Activated CD8-positive, alpha-beta memory T cell treated with anti-CD3 and anti-CD28 coated beads, Interleukin-2, amount 50 U/mL, for 1 hour (primary cell): ENCODE results near the gene CCDC187.

ENCODE experiments used
- DNase-seq: peaks from one replicate; pipeline ENCODE4 v3.0.0-alpha.2; 2020; ENCODE audit errors: extremely low read depth

The CCDC187 gene

DNA sequence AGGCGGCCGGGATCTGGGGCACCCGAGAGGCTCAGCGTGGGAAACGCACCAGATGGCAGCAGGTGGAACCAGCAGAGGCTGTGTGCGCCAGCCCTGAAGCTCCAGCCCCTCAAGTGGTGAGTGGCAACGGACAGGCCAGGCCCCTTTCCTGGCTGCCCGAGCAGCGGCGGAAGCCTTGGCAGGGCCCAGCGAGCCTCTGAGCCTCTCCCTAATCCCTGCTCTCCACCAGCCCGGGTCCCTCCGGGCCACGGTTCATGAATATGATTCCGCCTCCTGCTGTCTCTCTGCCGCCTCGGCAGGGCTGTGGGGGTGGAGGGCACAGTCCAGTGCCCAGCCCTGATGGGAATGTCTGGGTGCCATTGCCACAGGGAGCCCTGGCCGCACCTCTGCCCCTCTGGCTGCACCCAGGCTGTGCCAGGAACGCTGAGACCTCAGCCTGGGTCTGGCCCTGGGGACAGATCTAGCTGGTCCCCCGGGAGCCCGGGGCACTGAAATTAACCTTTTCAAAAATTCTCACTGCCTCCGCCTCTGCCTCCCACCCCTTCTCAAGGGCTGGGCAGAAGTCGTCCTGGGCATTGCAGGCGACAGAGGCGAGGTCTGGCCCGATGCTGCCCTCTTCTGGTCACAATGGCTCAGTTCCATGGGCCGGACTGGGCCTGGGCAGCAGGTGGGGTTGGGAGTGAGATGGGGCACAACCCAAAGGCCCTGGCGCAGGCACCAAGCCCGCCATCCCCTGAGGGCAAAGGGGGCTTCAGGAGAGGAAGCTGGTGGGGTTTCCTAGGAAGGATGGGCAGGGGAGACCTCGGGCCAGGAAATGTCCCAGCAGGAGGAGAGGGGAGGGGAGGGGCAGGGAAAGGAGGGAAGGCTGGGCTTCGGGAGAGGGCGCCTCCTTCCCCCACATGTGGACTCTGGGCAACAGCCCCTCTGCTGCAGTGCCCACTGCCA lies 20.3 kb downstream of the CCDC187 start:
- no peak for DNase-seq

DNA sequence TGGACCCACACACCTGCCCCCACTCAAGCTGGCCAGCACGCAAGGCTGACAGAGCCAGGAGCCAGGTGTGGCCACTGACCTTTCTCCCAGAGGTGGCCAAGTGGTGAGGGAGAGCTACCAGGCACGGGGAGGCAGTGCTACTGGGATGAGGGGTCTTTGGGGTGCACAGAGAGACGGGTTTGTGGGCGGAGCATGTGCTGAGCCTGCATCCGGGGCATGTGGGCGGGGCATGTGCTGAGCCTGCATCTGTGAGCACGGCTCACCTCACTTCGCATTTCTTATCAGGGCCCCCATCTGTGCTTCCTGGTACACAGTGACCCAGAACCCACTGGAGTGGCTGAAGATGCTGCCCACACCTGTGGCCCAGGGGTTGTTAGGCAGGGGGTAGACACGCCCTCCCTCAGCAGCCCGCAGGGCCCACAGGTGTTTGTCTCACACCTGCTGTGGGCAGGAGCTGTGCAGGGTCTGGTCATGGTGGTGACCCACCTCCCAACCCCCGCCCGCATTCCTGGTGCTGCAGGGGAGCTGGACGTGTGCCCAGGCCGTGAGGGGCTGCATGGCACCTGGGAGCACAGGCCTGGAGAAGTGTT lies 21.5 kb downstream of the CCDC187 start:
- DNase-seq = no peak

DNA sequence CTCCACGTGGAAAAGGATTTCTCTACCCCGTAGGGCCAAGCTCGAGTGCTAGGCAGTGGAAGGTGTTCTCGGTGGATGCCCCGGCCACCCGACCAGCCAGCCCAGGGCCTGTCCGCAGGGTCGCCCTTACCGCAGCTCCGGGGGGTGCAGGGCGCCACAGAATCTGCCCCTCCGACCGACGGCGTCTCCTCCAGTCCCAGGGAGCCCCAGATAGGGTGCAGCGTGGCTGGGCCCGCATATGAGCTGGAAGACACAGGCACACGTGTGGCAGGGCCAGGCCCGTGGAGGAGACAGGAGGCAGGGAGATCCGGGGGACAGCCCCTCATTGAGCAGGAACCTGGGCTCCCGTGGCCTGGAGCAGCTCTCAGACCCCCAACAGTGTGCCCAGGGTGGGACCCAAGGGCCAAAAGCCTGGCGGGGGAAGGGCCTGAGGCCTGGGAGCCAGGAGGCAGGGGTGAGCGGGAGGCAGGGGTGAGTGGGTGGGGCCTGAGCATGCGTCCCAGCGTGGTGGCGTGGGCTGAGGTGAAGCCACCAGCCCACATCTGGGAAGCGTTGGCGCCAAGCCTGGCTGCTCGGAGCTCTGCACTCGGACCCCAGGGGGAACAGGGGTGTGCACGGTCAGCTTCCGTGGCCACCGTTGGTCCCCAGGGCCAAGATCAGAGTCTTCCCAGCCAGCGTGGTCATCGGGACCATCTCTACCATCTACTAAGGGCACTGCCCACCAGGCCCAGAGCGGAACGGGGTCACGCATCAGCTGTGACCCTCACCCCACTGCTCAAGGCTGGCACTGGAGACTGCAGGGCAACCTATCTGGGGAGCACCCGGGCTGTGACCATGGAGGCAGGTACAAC lies 22.2 kb downstream of the CCDC187 start:
- no peak for DNase-seq

DNA sequence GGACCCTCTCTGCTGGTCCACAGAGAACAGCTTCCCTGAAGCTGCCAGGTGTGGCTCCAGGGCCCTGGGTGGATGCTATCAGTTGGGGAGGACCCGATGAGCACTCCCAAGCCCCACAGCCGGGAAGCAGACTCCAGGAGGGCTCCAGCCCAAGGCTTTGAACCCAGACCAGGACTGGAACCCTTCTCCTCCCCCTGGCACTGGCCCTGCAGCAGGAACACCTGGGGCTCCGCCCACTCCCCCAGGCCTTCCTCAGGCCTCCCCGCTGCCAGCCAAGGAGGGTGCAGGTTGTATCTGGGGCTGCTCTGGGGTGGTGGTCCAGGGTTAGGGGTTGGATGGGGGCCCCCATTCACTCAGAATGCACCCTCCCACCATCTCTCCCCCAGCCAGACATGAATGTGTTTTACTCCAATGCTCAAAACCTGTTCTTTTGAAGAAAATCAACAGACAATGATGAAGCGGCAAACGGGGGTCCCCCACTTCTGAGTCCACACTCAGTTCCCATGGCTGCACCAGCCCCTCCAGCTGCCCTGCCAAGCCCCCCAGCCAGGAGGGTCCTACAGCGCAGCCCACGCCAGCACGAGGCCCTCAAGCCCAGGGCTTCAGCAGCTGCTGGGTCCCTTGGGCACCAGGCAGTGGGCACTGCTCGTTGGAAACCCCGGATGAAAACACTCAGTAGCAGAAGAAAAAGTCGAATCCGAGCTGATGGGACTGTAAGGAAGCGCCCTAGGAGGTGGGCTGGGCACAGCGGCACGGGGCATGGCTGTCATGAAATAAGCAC lies 23.2 kb downstream of the CCDC187 start:
- DNase-seq = no peak

DNA sequence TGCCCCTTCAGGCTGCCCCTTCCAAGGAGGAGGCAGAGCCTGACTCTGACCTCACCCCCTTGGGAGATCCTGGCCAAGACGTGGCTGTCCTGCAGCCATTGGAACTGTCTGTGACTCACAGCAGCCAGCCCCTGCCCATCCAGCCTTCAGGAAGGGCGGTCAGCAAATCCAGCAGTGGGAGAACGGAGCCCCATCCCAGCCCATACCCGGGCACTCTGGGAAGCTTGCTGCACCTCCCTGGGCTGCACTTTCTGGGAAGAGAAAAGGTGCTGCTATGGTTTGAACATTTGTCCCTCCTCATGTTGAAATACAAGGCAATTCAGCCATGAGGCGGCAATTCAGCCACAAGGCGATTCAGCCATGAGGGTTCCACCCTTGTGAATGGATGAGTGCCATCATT lies 24.4 kb downstream of the CCDC187 start:
- DNase-seq = no peak

DNA sequence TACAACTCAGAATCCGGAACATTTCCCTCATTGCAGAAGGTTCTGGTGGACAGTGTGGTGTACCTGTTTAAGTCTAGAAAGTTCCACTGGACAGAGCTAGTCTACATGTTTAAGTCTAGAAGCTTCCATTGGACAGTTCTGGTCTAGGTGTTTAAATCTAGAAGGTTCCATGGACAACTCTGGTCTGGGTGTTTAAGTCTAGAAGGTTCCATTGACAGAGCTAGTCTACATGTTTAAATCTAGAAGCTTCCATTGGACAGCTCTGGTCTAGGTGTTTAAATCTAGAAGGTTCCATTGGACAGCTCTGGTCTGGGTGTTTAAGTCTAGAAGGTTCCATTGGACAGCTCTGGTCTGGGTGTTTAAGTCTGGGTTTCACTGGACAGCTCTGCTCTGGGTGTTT lies 25.0 kb downstream of the CCDC187 start:
- DNase-seq = no peak

DNA sequence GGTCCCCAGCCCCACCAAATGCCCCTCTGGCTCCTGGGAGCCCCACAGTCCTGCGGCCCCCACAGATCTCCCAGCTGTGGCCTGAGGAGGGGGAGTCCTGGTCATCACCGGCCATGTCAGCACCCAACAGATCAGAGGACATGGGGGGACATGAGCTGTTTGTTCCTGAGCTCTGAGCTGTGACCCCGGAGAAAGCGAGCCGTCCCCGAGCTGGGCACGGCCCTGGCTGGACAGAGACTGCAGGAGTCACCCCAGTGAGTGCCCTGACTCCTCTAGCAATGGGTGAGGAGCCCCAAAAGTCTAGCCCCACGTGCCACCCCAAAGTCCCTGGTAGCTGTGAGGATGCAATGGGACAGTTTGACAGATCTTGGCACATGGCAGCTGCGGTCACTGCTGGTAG lies 25.7 kb downstream of the CCDC187 start:
- no peak for DNase-seq

DNA sequence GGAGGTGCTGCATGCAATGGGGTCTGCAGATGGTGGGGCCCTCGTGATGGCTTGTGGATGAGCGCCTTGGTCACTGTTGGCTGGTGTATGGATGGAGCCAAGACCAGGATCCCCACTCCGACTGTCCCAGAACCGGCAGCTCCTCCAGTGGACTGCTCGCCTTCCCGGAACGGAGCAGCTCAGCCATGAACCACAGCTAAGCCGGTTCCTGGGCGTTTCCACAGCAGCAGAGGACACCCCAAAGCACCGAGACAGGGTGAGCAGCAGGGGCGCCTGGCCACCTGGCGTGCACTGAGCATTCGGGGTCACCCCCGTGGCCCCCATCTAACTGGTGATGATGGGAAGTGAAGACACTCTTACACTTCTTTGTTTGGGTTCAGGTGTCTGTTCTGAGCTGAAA lies 26.1 kb downstream of the CCDC187 start:
- no peak for DNase-seq

- DNase-seq = no peak
Observed at GRCh38 chr9:136276716-136277115, 27.2 kb downstream of the CCDC187 start.

DNA sequence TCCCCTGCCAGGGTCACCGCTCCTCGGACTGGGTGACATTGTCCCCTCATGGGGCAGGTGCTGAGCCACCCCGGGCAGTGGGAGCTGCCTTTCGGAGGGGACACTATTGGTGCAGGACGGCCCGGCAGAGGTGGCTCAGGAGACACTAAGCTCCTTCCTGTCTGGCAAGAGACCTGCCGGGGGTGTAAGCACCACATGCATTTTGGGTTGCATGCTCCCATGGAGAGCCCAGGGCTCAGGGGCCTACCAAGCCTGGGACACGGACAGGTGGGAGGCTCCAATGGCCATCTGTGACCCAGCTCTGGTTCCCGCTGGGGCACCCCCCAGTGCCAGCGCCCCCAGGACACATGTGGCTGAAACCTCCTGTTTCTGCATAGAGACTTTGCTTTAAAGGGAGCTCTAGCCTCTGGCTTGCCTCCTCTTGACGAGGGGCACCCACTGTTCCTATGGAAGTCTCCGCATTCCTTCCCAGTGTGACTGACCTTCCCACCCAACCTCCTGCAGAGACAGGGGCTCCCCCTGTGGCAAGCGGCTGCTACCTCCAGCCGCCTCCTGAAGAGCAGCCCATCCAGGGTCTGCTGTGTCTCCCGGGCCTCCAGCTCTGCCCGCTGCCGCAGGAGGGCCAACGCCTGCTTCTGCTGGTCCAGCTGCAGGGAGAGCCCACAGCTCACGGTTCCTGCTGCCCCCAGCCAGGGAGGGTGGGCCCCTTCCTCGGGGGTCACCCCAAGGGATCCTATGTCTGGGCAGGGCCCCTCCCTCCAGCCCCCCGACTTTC lies 28.1 kb downstream of the CCDC187 start:
- no peak for DNase-seq

DNA sequence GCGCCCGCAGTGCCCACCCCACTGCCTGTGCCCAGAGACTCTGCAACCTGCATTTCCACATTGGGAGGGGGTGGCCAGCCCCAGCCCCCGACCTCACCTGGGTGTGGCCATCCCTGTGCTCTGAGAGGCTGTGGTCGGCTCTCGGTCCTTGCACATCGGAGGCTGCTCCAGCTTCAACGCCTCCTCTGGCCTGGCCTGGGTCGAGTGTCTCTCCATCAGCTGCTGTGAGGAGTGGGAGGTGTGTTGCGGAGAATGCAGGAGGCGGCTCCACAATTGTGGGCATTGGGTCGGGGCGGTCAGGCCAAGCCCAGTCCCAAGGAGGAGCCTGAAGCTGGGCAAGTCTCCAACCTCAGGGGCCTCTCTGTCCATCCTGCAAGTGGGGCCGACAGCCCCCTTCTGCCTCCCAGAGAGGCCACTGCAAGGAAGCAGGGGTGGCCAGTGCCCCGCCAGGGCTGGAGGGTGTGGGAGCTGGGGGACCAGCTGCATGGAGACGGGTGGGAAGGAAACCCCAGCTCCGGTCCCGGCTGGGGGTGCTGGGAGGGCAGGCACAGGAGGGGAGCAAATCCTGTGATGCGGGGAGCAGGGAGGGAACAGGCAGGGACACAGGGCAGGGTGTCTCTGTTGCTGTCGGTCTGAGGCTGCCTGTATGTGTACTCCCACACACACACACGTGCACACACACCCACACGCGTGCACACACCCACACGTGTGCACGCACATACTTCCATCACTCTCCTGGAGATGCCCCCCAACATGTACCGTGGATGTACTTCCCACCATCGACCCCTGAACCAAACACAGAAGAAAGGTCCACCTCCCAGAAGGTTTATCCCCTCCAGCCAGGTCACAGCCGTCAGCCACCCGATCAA lies 28.9 kb downstream of the CCDC187 start:
- no peak for DNase-seq

- DNase-seq = no peak
Observed at GRCh38 chr9:136273921-136274785, 29.7 kb downstream of the CCDC187 start.

DNA sequence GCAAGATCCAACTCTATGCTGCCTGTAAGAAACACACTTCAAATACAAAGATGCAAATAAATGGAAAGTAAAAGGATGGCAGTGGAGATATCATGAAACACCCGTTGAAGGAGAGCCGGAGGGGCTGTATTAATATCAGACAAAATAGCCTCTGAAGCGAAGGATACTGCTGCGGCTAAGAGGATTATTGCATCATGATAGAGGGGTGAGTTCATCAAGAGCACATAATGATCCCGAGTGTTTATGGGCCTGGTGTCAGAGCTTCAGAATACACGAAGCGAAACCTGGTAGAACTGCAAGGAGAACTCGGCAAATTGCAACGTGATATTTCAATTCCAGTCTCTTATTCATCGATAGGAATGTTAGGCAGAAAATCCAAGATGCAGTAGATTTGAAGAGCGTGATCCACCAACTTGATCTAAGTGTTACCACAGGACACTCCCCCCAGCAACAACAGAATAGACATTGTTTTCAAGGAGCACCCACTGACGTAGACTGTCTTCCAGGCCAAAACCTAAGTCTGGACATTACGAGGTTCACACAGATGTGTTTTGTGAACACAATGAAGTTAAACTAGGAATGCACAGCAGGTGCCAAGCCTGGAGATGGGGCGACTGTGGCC lies 30.5 kb downstream of the CCDC187 start:
- DNase-seq = no peak

DNA sequence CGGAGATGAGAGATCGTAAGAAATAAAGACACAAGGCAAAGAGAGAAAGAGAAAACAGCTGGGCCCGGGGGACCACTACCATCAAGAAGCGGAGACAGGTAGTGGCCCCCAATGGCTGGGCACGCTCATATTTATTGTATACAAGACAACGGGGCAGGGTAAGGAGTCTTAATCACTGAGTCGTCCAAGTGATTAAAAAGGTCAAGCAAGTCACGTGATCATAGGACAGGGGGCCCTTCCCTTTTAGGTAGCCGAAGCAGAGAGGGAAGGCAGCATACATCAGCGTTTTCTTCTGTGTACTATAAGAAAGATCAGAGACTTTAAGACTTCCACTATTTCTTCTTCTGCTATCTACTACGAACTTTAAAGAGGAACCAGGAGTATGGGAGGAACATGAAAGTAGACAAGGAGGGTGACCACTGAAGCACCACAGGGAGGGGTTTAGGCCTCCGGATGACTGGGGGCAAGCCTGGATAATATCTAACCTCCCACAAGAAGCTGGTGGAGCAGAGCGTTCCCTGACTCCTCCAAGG lies 33.7 kb downstream of the CCDC187 start:
- no peak for DNase-seq

DNA sequence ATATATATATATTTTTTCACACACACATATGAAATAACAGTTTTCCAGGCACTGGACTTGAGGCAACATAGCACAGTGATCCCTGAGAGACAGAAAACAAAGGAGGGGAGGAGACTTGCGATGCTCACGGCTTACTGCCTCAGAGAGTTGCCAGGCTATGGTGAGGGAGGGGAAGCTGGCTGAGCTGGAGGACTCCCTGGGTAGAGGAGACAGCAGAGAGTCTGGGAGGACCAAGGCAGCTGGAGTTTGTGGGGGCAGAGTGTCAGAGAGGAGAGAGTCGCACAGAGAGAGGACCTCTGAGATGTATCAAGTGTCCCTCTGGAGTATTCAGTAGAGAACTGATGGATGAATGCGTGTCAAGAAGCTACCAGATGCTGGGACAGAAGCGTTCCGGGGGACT lies 35.2 kb downstream of the CCDC187 start:
- no peak for DNase-seq

DNA sequence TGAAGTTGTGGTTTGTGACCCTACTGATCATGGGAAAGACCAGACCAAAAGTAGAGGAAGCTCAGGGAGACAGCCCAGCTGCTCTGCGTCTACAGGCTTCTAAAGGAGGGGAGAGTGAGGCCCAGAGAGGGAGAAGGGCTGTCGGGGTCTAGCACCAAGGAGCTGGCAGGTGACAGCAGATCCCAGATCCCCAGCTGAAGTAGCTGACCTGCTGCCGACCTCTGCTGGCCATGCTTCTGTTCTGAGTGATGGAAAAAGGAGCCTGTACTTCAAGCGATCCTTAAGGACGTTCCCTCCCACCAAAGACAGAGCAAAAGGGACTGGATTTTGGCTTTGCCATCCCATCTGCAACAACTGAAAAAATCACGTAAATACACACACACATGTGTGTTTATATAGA lies 35.6 kb downstream of the CCDC187 start:
- DNase-seq = no peak

- peak; percentile 59 for DNase-seq
Observed at GRCh38 chr9:136267261-136268111, 36.4 kb downstream of the CCDC187 start.
